ENCODE measurements around the gene ZNF324B.

The ZNF324B gene

DNA sequence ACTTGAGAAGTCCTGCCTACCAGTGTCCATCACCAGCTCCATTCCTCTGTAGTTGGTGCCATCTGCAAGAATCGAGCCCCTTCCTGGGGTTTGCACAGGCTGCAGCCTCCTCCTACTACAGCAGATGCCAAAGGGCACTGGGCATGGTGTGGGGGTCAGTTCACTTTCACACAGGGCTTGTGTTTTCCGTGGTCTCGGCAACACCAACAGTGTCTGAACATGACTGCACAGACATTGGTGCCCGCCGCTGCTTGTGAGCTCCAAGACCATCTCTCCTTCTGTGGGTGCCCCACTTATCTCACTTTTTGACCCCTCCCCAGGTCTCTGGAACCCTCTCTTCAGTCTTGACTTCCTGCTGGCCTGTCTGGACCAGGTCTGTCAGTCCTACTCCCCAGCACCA lies 40.0 kb downstream of the ZNF324B start:
- TF ChIP-seq SIN3A (IDR thresholded peaks at IDR 0.05; ENCODE audit: borderline replicate concordance, insufficient read depth, low read length) = no peak
- no peak for TF ChIP-seq TAF1 (IDR thresholded peaks at IDR 0.05; ENCODE audit: borderline replicate concordance, insufficient read depth, low read length)
- TF ChIP-seq POLR2AphosphoS5 (IDR thresholded peaks at IDR 0.05; ENCODE audit: low read depth, low read length) = no peak

DNA sequence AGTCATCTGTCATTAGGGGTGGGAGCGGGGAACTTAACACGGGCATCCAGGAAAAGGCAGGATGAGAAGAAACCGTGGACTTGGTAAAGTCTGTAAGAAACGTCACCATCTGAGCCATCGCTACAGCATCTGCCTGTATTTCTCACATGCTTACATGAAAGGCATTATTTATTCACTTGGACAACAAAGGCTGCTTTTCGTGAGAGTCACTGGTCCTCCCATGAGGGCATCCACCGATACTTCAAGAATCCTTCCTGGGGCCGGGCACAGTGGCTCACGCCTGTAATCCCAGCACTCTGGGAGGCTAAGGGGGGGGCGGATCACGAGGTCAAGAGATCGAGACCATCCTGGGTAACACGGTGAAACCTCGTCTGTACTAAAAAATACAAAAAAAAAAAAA lies 40.8 kb downstream of the ZNF324B start:
- TF ChIP-seq, protein P1, sequence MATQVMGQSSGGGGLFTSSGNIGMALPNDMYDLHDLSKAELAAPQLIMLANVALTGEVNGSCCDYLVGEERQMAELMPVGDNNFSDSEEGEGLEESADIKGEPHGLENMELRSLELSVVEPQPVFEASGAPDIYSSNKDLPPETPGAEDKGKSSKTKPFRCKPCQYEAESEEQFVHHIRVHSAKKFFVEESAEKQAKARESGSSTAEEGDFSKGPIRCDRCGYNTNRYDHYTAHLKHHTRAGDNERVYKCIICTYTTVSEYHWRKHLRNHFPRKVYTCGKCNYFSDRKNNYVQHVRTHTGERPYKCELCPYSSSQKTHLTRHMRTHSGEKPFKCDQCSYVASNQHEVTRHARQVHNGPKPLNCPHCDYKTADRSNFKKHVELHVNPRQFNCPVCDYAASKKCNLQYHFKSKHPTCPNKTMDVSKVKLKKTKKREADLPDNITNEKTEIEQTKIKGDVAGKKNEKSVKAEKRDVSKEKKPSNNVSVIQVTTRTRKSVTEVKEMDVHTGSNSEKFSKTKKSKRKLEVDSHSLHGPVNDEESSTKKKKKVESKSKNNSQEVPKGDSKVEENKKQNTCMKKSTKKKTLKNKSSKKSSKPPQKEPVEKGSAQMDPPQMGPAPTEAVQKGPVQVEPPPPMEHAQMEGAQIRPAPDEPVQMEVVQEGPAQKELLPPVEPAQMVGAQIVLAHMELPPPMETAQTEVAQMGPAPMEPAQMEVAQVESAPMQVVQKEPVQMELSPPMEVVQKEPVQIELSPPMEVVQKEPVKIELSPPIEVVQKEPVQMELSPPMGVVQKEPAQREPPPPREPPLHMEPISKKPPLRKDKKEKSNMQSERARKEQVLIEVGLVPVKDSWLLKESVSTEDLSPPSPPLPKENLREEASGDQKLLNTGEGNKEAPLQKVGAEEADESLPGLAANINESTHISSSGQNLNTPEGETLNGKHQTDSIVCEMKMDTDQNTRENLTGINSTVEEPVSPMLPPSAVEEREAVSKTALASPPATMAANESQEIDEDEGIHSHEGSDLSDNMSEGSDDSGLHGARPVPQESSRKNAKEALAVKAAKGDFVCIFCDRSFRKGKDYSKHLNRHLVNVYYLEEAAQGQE (IDR thresholded peaks at IDR 0.05; ENCODE audit: insufficient read depth in 1 of 2, low read depth in 2 of 2, low read length in 2 of 2) = no peak
- TF ChIP-seq SIN3A (IDR thresholded peaks at IDR 0.05; ENCODE audit: borderline replicate concordance, insufficient read depth, low read length) (no peak), POLR2AphosphoS5 (IDR thresholded peaks at IDR 0.05; ENCODE audit: low read depth, low read length) (no peak), TAF1 (IDR thresholded peaks at IDR 0.05; ENCODE audit: borderline replicate concordance, insufficient read depth, low read length) (no peak), FOXP2 (optimal IDR thresholded peaks at IDR 0.05; ENCODE audit: borderline replicate concordance, extremely low read depth, extremely low read length, insufficient read depth) (no peak)

DNA sequence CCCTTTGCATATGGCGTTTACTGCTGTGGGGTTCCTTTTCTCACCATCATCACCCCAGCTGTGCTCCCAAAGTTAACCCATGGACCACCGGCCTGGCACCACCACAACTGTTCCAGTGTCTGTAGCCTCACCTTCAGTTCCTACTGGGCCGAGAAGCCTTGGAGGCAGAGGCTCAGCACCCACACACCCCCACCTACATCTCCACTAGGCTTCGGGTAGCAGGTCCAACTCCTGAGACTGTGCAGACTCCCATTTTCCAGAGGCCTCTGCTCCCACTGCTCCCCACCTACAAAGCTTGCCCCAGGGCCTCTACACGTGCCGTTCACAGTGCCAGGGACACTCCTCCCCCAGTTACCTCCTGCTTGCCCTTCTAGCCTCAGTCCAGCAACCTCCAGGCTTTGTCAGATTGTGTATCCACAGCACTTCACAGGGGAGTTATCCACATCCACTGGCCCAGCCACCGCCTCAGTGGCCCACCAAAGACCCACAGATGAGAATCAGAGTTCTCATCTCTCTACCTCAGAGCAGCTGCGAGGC lies 46.3 kb downstream of the ZNF324B start:
- TF ChIP-seq SIN3A (IDR thresholded peaks at IDR 0.05; ENCODE audit: borderline replicate concordance, insufficient read depth, low read length) (no peak), TAF1 (IDR thresholded peaks at IDR 0.05; ENCODE audit: borderline replicate concordance, insufficient read depth, low read length) (no peak), FOXP2 (optimal IDR thresholded peaks at IDR 0.05; ENCODE audit: borderline replicate concordance, extremely low read depth, extremely low read length, insufficient read depth) (no peak), POLR2AphosphoS5 (IDR thresholded peaks at IDR 0.05; ENCODE audit: low read depth, low read length) (no peak)
- TF ChIP-seq, protein P1 (IDR thresholded peaks at IDR 0.05; ENCODE audit: insufficient read depth in 1 of 2, low read depth in 2 of 2, low read length in 2 of 2) = no peak

DNA sequence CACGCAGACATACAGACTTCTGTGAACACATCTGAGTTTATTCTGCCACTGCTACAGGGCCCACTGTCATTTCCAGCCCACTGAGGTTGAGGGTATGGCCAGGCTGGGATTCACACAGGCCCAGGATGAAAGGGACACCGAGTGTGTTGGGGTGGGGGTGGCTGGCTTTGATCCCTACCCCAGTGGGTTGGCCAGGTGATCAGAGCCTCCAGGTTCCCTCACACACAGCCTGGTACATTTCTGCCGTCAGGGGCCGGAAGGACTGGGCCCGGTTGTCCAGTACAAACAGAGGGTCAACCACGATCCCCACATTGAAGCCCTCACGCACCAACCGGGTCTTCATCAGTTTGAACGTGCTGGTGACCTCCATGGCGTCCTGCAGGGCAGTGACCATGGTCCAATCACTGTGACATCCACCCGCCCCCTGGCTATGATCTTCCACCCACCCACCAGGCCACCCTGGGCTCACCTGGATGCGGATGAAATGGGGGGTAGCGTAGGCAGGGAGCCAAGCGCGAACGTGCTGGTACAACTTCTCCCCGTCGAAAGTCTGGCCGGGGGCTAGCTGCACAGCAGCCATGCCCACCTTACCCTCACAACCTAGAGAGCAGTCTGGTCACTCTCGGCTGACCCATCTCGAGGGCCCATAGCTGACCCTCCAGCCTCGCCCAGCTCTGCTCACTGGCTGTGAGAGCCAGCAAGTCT lies 47.0 kb downstream of the ZNF324B start:
- TF ChIP-seq FOXP2 (optimal IDR thresholded peaks at IDR 0.05; ENCODE audit: borderline replicate concordance, extremely low read depth, extremely low read length, insufficient read depth) = no peak
- TF ChIP-seq POLR2AphosphoS5 (IDR thresholded peaks at IDR 0.05; ENCODE audit: low read depth, low read length) = no peak
- no peak for TF ChIP-seq TAF1 (IDR thresholded peaks at IDR 0.05; ENCODE audit: borderline replicate concordance, insufficient read depth, low read length)
- TF ChIP-seq, protein P1 (IDR thresholded peaks at IDR 0.05; ENCODE audit: insufficient read depth in 1 of 2, low read depth in 2 of 2, low read length in 2 of 2) = no peak
- no peak for TF ChIP-seq SIN3A (IDR thresholded peaks at IDR 0.05; ENCODE audit: borderline replicate concordance, insufficient read depth, low read length)

DNA sequence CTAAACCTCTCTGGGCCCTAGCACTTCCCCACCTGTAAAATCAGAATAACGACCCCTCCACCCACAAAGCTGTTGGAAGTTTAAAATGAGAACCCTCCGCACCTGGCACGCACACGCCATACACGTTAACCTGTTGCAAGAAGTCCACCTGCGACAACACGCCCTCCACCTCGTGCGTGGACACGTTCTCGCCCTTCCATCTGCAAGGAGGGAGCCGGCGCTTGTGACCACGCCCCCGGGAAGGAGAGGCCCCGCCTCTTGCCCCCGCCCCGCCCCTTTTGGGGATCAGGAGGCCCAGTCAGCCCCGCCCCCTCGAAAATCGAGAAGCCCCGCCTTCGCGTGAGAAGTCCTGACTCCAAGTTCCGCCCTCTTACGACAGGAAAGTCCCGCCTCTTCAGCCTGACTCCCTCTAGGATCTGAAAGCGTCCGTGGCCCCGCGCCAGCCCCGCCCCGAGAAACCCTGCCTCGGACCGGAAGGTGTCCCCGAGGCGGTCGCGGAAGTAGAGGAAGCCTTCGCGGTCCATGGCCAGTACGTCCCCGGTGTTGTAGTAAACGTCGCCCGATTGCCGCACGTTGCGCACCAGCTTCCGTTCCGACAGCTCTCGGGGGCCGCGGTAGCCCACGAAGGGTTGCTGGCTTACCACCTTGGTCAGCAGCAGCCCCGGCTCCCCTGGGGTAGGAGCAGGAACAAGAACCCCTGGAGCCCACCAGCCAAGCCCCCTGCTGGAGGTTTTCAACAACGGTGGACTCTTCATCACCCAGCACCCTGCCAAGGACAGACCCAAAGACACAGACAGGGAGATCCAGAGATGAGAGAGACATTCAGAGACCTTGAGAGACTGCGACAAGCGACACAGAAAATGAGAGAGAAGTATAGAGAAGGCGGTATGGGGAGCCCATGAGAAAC lies 47.9 kb downstream of the ZNF324B start:
- TF ChIP-seq, protein P1 (IDR thresholded peaks at IDR 0.05; ENCODE audit: insufficient read depth in 1 of 2, low read depth in 2 of 2, low read length in 2 of 2) = peak in 1 of 2 experiments; percentile 53; a peak in 1 of 4 replicates
- no peak; the same call in 1 of the 2 replicates for TF ChIP-seq SIN3A (IDR thresholded peaks at IDR 0.05; ENCODE audit: borderline replicate concordance, insufficient read depth, low read length)
- TF ChIP-seq FOXP2 (optimal IDR thresholded peaks at IDR 0.05; ENCODE audit: borderline replicate concordance, extremely low read depth, extremely low read length, insufficient read depth) = peak; percentile 98
- TF ChIP-seq POLR2AphosphoS5 (IDR thresholded peaks at IDR 0.05; ENCODE audit: low read depth, low read length) = peak; percentile 58
- peak; percentile 60; the same call in 1 of the 2 replicates for TF ChIP-seq TAF1 (IDR thresholded peaks at IDR 0.05; ENCODE audit: borderline replicate concordance, insufficient read depth, low read length)
